HG03432 (cell line): ENCODE data around the gene CCDC146.
"Not testable (repeated sequence)": the region's sequence is repeated elsewhere in the genome, so short reads cannot be mapped to it uniquely, and the experiment has no call there.

Source experiments
- ATAC-seq: cut with Tn5 transposase; IDR thresholded peaks from one replicate; pipeline ENCODE4 v1.9.1; 2021; ENCODE audit warnings: mild to moderate bottlenecking, moderate library complexity; ENCODE audit not compliant: unreplicated experiment

The CCDC146 gene

GRCh38 chr7:77199013-77199966, 76.9 kb downstream of the CCDC146 start, which contains the start of gene FGL2:
FGL2 (minus strand) TSS chr7:77199819; CDS start chr7:77199793, 26 bp downstream.
- no peak for ATAC-seq

- no peak for ATAC-seq
Observed at GRCh38 chr7:77200542-77200941, 78.1 kb downstream of the CCDC146 start.

- peak; percentile 94 for ATAC-seq
Observed at GRCh38 chr7:77202481-77202976, 80.1 kb downstream of the CCDC146 start.

- no peak for ATAC-seq
Observed at GRCh38 chr7:77205706-77206105, 83.3 kb downstream of the CCDC146 start.

GRCh38 chr7:77208416-77208815, 86.0 kb downstream of the CCDC146 start:
- no peak for ATAC-seq

GRCh38 chr7:77209479-77210139, 87.2 kb downstream of the CCDC146 start:
- no peak for ATAC-seq

GRCh38 chr7:77216181-77216845, 93.9 kb downstream of the CCDC146 start:
- ATAC-seq, result no peak

- ATAC-seq, result no peak
Observed at GRCh38 chr7:77217474-77218185, 95.2 kb downstream of the CCDC146 start.

- ATAC-seq, result not testable (repeated sequence)
Observed at GRCh38 chr7:77219701-77220331, 97.4 kb downstream of the CCDC146 start.

- ATAC-seq, result no peak
Observed at GRCh38 chr7:77222065-77222464, 99.7 kb downstream of the CCDC146 start.

- ATAC-seq, result no peak
Observed at GRCh38 chr7:77222819-77223218, 100.4 kb downstream of the CCDC146 start.

- ATAC-seq, result no peak
Observed at GRCh38 chr7:77223261-77223660, 100.8 kb downstream of the CCDC146 start.

- ATAC-seq, result no peak
Observed at GRCh38 chr7:77226357-77226839, 104.0 kb downstream of the CCDC146 start.

- ATAC-seq, result not testable (repeated sequence)
Observed at GRCh38 chr7:77228795-77229194, 106.4 kb downstream of the CCDC146 start.

GRCh38 chr7:77232467-77232866, 110.1 kb downstream of the CCDC146 start:
- no peak for ATAC-seq

- ATAC-seq, result no peak
Observed at GRCh38 chr7:77235276-77235675, 112.9 kb downstream of the CCDC146 start.

GRCh38 chr7:77238703-77239136, 116.3 kb downstream of the CCDC146 start:
- ATAC-seq, result no peak

GRCh38 chr7:77239471-77239870, 117.1 kb downstream of the CCDC146 start:
- ATAC-seq, result no peak

GRCh38 chr7:77242068-77242467, 119.7 kb downstream of the CCDC146 start:
- ATAC-seq, result no peak

GRCh38 chr7:77242554-77242953, 120.1 kb downstream of the CCDC146 start:
- ATAC-seq, result no peak
